Activated CD8-positive, alpha-beta T cell treated with anti-CD3 and anti-CD28 coated beads for 36 hours (primary cell): ENCODE results near the gene CARS2. TPM values are rescaled to one million over a fixed set of nuclear protein-coding genes. Genes with fewer than 3 reads are reported as not detected.
A peak's percentile ranks its signal among the peaks of the same experiment; 100 is the strongest.

Experiments used
- ATAC-seq: fragments of 200-7000 bp; cut with Tn5 transposase; one replicate; pipeline ENCODE4 v1.10.0; 2021; ENCODE audit warnings: mild to moderate bottlenecking, moderate library complexity
- CTCF ChIA-PET: fragments of 350-600 bp; sonication (Branson Sonifier 250); formaldehyde crosslinking; loops from one replicate; lab custom pipeline; 2021; ENCODE audit warnings: antibody characterized with exemption; lab: Charles Lee
- POLR2A ChIA-PET: fragments of 350-600 bp; sonication (Branson Sonifier 250); formaldehyde crosslinking; loops from one replicate; lab custom pipeline; 2021; ENCODE audit warnings: antibody characterized with exemption; lab: Charles Lee
- DNase-seq: peaks from one replicate; pipeline ENCODE4 v3.0.0-alpha.2; 2020
- H3K27ac Mint-ChIP-seq: one replicate; pipeline ENCODE4 v1.8.0; 2021; ENCODE audit warnings: mild to moderate bottlenecking, mixed read lengths
- H3K27me3 Mint-ChIP-seq: one replicate; pipeline ENCODE4 v1.8.0; 2021; ENCODE audit warnings: mixed read lengths
- H3K36me3 Mint-ChIP-seq: one replicate; pipeline ENCODE4 v1.8.0; 2021; ENCODE audit warnings: low read depth, mixed read lengths
- H3K4me1 Mint-ChIP-seq: one replicate; pipeline ENCODE4 v1.8.0; 2021; ENCODE audit warnings: low read depth, mixed read lengths
- H3K4me3 Mint-ChIP-seq: one replicate; pipeline ENCODE4 v1.8.0; 2021; ENCODE audit warnings: mild to moderate bottlenecking, moderate library complexity, mixed read lengths
- H3K9me3 Mint-ChIP-seq: one replicate; pipeline ENCODE4 v1.8.0; 2021; ENCODE audit warnings: mixed read lengths
- CTCF ChIP-seq: fragments of 200-600 bp; IDR thresholded peaks from one replicate; pipeline ENCODE4 v1.8.0; 2022; ENCODE audit warnings: antibody characterized with exemption, mild to moderate bottlenecking
- intact Hi-C: fragments of 100-400 bp; cut with micrococcal nuclease; formaldehyde crosslinking; loops from one replicate; pipeline ENCODE4 v1.10.0; 2022
- total RNA-seq, 2 experiments: library from RNA; stranded (reverse); gene quantifications; one replicate each; pipeline ENCODE4 v1.2.3, GENCODE V29; 2021

CARS2 gene
- total RNA-seq, 2 experiments from 2014 or later, result 60.7 to 63.0 TPM

DNA sequence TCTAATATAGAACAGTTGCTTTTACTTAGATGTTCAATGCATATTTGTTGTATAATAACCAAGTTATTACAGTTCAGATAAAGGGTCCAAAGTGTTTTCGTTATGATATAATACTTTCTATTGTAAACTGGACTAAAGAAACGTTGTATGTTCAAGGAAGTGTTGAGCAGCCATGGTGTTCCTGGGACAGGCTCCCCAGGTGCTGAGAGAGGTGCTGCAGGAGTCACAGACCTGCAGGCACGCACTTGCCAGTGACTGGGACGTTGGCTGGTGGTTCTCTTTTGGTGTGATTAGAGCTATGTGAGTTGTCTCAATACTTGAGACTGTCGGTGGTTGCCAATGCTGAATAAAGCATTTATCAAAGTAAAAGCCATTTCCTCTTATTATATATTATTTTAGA lies 17.1 kb upstream of the CARS2 start:
- Mint-ChIP-seq H3K27me3 (no peaks in the 10 kb centered on the region), H3K9me3 (no peaks in the 10 kb centered on the region), H3K36me3 (peaks cover 23% of the 10 kb centered on the region), H3K4me3 (no peak overlapping the region), H3K4me1 (peaks cover 32% of the 10 kb centered on the region), H3K27ac (no peak overlapping the region)
- no peak for ATAC-seq
- ChIA-PET CTCF (no interaction called here), POLR2A (no interaction called here)
- intact Hi-C loops, result no loop called here
- DNase-seq, result no peak
- TF ChIP-seq CTCF, result no peak

- ChIA-PET POLR2A (no interaction called here), CTCF (no interaction called here)
- no peak for TF ChIP-seq CTCF
- Mint-ChIP-seq H3K4me3 (no peak overlapping the region), H3K4me1 (peaks cover 25% of the 10 kb centered on the region), H3K27ac (no peak overlapping the region), H3K36me3 (peaks cover 28% of the 10 kb centered on the region), H3K27me3 (no peaks in the 10 kb centered on the region), H3K9me3 (no peaks in the 10 kb centered on the region)
- intact Hi-C loops, result loop anchor here (10.0 kb wide), 1 partner anchor 96 kb away; no protein-coding TSS in a partner anchor
- ATAC-seq (no peak), DNase-seq (no peak)
Measured at GRCh38 chr13:110719036-110719710, 13.3 kb upstream of the CARS2 start.

GRCh38 chr13:110716247-110716515 lies 10.3 kb upstream of the CARS2 start:
- Mint-ChIP-seq H3K4me1 (peaks cover 30% of the 10 kb centered on the region), H3K36me3 (peaks cover 24% of the 10 kb centered on the region), H3K27ac (peak overlapping the region; percentile 82), H3K4me3 (peak overlapping the region; percentile 98), H3K9me3 (no peaks in the 10 kb centered on the region), H3K27me3 (no peaks in the 10 kb centered on the region)
- CTCF ChIA-PET, result interaction anchor here (1.0 to 1.4 kb wide), 4 partner anchors 27 to 68 kb away, joined by 3 to 4 read pairs (median 4); no protein-coding TSS in a partner anchor
- ATAC-seq (no peak), DNase-seq (no peak)
- intact Hi-C loops, result loop anchor here (10.0 kb wide), 1 partner anchor 99 kb away; no protein-coding TSS in a partner anchor
- POLR2A ChIA-PET, result interaction anchor here (0.8 to 1.5 kb wide), 2 partner anchors 10 to 54 kb away, joined by 5 to 6 read pairs; partner anchors contain the start of gene CARS2
- no peak for TF ChIP-seq CTCF

DNA sequence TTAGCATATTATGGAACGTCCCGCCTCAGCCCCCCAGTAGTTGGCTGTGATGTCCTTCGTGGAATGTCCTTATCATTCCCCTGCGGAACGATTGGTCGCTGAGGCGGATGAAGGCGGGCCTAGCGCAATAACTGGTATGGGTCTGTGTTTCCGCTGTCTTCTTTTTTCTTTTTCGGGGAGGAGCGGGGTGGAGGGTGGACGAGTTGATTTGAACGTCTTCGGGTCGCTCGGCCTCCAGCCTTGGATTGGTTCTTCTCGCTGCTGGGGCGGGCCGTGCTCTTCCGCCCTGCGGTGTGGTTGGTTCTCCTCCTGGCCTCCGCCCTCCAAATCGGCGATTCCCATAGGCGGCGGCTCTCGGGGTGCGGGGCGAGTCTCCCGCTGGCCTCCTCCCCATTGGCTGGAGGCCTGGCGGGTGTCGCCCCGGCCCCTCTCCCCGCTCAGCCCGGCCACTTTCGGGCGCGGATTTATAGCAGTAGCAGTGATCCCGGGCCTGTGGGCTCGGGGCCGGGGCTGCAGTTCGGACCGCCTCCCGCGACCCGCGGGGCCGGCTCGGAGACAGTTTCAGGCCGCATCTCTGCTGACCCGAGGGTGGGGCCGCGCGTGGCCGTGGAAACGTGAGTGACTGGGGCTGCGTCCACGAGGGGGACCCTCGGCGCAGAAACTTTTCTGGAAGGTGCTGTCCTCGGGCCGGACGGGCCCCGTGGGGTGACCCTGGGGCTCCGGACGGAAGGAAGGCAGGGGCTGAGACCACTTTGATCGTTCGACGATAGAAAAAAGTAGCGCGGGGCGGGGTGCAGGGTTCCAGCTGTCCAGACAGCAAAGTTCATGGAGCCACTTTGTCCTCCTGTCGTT lies 9.7 kb upstream of the CARS2 start:
- Mint-ChIP-seq H3K27ac (peak overlapping the region; percentile 96), H3K36me3 (peaks cover 19% of the 10 kb centered on the region), H3K4me1 (peaks cover 33% of the 10 kb centered on the region), H3K9me3 (no peaks in the 10 kb centered on the region), H3K4me3 (peak overlapping the region; percentile 98), H3K27me3 (no peaks in the 10 kb centered on the region)
- DNase-seq (peak; percentile 98), ATAC-seq (peak; percentile 64)
- ChIA-PET POLR2A (interaction anchor here (0.6 to 2.2 kb wide), 7 partner anchors 9 to 1719 kb away, joined by 3 to 6 read pairs (median 4); partner anchors contain the start of gene CARS2), CTCF (interaction anchor here (0.6 to 1.4 kb wide), 4 partner anchors 60 to 200 kb away, joined by 3 to 4 read pairs (median 4); no protein-coding TSS in a partner anchor)
- no peak for TF ChIP-seq CTCF
- intact Hi-C loops, result loop anchor here (10.0 kb wide), 1 partner anchor 99 kb away; no protein-coding TSS in a partner anchor
